Hematopoietic multipotent progenitor cell treated with erythropoietin and hydrocortisone succinate and interleukin-3 and kit ligand, for 15 days (in vitro differentiated cells): ENCODE measurements around the gene TSPAN6.

Experiments
- DNase-seq: peaks from one replicate; pipeline ENCODE4 v3.0.0-alpha.2; 2015; ENCODE audit warnings: low spot score

TSPAN6 gene

GRCh38 chrX:100647739-100648138 lies 11.1 kb upstream of the TSPAN6 start:
- DNase-seq = no peak

GRCh38 chrX:100647095-100647494 lies 10.5 kb upstream of the TSPAN6 start:
- DNase-seq = no peak

GRCh38 chrX:100645106-100645505 lies 8.5 kb upstream of the TSPAN6 start:
- DNase-seq = no peak

GRCh38 chrX:100643956-100644860 lies 7.6 kb upstream of the TSPAN6 start, which contains the start of gene SRPX2:
TSS of gene SRPX2 (plus strand) at chrX:100644199. CDS start at chrX:100646323, 2,124 bp downstream.
- DNase-seq = no peak

- DNase-seq = no peak
These were observed 6.6 kb upstream of the TSPAN6 start for GRCh38 chrX:100643212-100643611.

- no peak for DNase-seq
These were observed 5.7 kb upstream of the TSPAN6 start for GRCh38 chrX:100642290-100642689.

- no peak for DNase-seq
These were observed 651 bp downstream of the TSPAN6 start for GRCh38 chrX:100635989-100636320.

- no peak for DNase-seq
These were observed 1.6 kb downstream of the TSPAN6 start for GRCh38 chrX:100635040-100635439.

- DNase-seq = no peak
These were observed 10.6 kb downstream of the TSPAN6 start for GRCh38 chrX:100625985-100626491.

GRCh38 chrX:100623001-100623400 lies 13.6 kb downstream of the TSPAN6 start:
- DNase-seq = no peak

- DNase-seq = no peak
These were observed 21.6 kb downstream of the TSPAN6 start for GRCh38 chrX:100615005-100615404.

- DNase-seq = no peak
These were observed 24.7 kb downstream of the TSPAN6 start for GRCh38 chrX:100611951-100612350.

GRCh38 chrX:100609591-100609990 lies 27.0 kb downstream of the TSPAN6 start:
- DNase-seq = no peak

GRCh38 chrX:100606753-100607152 lies 29.9 kb downstream of the TSPAN6 start:
- DNase-seq = no peak

GRCh38 chrX:100600758-100601157 lies 35.8 kb downstream of the TSPAN6 start:
- no peak for DNase-seq

GRCh38 chrX:100600340-100600739 lies 36.3 kb downstream of the TSPAN6 start:
- no peak for DNase-seq

GRCh38 chrX:100599456-100599855 lies 37.1 kb downstream of the TSPAN6 start:
- DNase-seq = no peak

GRCh38 chrX:100596601-100597000 lies 40.0 kb downstream of the TSPAN6 start:
- no peak for DNase-seq

- DNase-seq = peak; percentile 1
These were observed 43.0 kb downstream of the TSPAN6 start for GRCh38 chrX:100593581-100593980.

- no peak for DNase-seq
These were observed 43.5 kb downstream of the TSPAN6 start for GRCh38 chrX:100593126-100593525.

GRCh38 chrX:100591256-100592051 lies 45.2 kb downstream of the TSPAN6 start:
- no peak for DNase-seq

- DNase-seq = no peak
These were observed 48.7 kb downstream of the TSPAN6 start for GRCh38 chrX:100587861-100588260.

GRCh38 chrX:100586747-100587146 lies 49.9 kb downstream of the TSPAN6 start:
- DNase-seq = no peak
